ENCODE results near the gene STOX2. TPM values are rescaled to one million over a fixed set of nuclear protein-coding genes. Genes with fewer than 3 reads are reported as not detected.

Gene STOX2
- total and polyA plus RNA-seq, 10 of the 15 experiments (the other 5 are each of a cell fraction or from before 2014, with no cell fraction given), result 0.01 to 1.2 (median 0.18) TPM; not detected in 4

DNA sequence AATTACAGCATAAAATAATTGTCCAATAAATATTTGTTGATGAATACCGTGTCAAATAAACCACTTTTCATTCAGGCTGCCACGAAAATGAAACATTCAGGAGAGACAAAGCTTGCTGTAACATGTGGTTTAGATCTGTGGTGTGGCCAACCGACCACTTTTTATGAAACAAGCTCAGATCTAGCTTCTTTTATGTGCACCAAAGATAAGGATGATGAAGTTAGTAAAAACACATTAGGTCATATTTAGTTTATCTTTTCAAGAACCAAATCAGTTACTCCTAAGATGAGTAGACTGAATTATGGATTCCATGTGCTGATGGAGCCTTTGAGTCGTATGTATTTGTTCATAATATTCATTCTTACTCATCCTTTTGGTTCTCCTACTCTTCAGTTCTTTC is 35.8 kb downstream of the STOX2 start:
- Histone ChIP-seq H3K4me2 (ENCODE audit: control insufficient read depth, insufficient read depth) (no peak overlapping the region), H3K9ac (ENCODE audit: control insufficient read depth, insufficient read depth, low read length) (no peak overlapping the region), H2AFZ (ENCODE audit: control insufficient read depth, low read depth, low read length) (no peak overlapping the region), H3K4me3 (no peak overlapping the region), H3K27me3 (replicated peaks in 1 of 2; ENCODE audit: control insufficient read depth in 2 of 2, insufficient read depth in 2 of 2, low read length in 1 of 2) (no peaks in the 10 kb centered on the region), H3K4me1 (ENCODE audit: control insufficient read depth, insufficient read depth, low read length) (no peaks in the 10 kb centered on the region), H3K36me3 (ENCODE audit: control insufficient read depth in 2 of 2, insufficient read depth in 2 of 2, low read length in 1 of 2) (no peaks in the 10 kb centered on the region), H3K27ac (ENCODE audit: control insufficient read depth, insufficient read depth) (no peak overlapping the region), H3K9me3 (replicated peaks; ENCODE audit: control insufficient read depth, insufficient read depth, low read length) (no peaks in the 10 kb centered on the region), H3K79me2 (ENCODE audit: control insufficient read depth, insufficient read depth, low read length) (no peaks in the 10 kb centered on the region), H4K20me1 (ENCODE audit: control insufficient read depth, insufficient read depth) (no peaks in the 10 kb centered on the region)
- intact Hi-C loops (cut with micrococcal nuclease; ENCODE audit: unreplicated experiment) (no loop called here), in situ Hi-C loops (cut with MboI) (no loop called here)
- ChIA-PET SMC1A (ENCODE audit: uncharacterized antibody, unreplicated experiment) (no interaction called here), CTCF (no interaction called here), RAD21 (ENCODE audit: unreplicated experiment) (no interaction called here), POLR2A (no interaction called here)
- TF ChIP-seq SREBF1 (IDR thresholded peaks at IDR 0.05; ENCODE audit: low read length), result no peak
- TF ChIP-seq HDGF (IDR thresholded peaks at IDR 0.05), result no peak
- TF ChIP-seq, protein P1, sequence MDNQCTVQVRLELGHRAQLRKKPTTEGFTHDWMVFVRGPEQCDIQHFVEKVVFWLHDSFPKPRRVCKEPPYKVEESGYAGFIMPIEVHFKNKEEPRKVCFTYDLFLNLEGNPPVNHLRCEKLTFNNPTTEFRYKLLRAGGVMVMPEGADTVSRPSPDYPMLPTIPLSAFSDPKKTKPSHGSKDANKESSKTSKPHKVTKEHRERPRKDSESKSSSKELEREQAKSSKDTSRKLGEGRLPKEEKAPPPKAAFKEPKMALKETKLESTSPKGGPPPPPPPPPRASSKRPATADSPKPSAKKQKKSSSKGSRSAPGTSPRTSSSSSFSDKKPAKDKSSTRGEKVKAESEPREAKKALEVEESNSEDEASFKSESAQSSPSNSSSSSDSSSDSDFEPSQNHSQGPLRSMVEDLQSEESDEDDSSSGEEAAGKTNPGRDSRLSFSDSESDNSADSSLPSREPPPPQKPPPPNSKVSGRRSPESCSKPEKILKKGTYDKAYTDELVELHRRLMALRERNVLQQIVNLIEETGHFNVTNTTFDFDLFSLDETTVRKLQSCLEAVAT (IDR thresholded peaks at IDR 0.05), result no peak
- FAIRE-seq (no peak), ATAC-seq (no peak), DNase-seq (ENCODE audit: low read depth, low spot score) (no peak)
- no TSS peak for BruUV-seq (replicated peaks)
- WGBS (ENCODE audit: insufficient coverage, insufficient replicate concordance, low lambda C conversion rate, missing lambda C conversion rate), result 1% methylated on average over 4 of the region's 4 CpGs

DNA sequence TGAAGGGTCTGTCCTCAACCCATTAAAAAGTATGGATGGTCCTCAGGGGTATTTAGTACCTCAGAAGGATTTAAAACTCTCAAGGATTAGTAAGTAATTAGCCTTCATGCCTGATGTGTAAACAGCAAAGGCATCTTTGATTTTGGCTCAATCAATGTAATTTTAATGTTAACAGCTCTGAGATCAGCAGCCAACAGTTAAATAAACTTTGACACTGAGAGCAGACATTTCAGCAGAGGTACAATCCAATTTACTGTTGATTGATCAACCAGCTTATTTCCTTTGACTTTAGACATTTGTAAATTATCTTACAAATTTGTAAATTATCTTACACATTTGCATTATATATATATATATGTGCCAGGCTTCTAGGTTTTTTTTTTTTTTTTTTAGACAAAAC is 36.9 kb downstream of the STOX2 start:
- Histone ChIP-seq H3K4me2 (ENCODE audit: control insufficient read depth, insufficient read depth) (no peak overlapping the region), H3K9me3 (replicated peaks; ENCODE audit: control insufficient read depth, insufficient read depth, low read length) (no peaks in the 10 kb centered on the region), H3K36me3 (ENCODE audit: control insufficient read depth in 2 of 2, insufficient read depth in 2 of 2, low read length in 1 of 2) (no peaks in the 10 kb centered on the region), H3K9ac (ENCODE audit: control insufficient read depth, insufficient read depth, low read length) (no peak overlapping the region), H2AFZ (ENCODE audit: control insufficient read depth, low read depth, low read length) (no peak overlapping the region), H3K4me3 (no peak overlapping the region), H4K20me1 (ENCODE audit: control insufficient read depth, insufficient read depth) (no peaks in the 10 kb centered on the region), H3K27ac (ENCODE audit: control insufficient read depth, insufficient read depth) (no peak overlapping the region), H3K27me3 (replicated peaks in 1 of 2; ENCODE audit: control insufficient read depth in 2 of 2, insufficient read depth in 2 of 2, low read length in 1 of 2) (no peaks in the 10 kb centered on the region), H3K4me1 (ENCODE audit: control insufficient read depth, insufficient read depth, low read length) (no peaks in the 10 kb centered on the region), H3K79me2 (ENCODE audit: control insufficient read depth, insufficient read depth, low read length) (no peaks in the 10 kb centered on the region)
- CTCF ChIA-PET, result interaction anchor here (0.6 to 1.5 kb wide), 2 partner anchors 11 to 50 kb away, joined by 3 read pairs; no protein-coding TSS in a partner anchor
- SMC1A ChIA-PET (ENCODE audit: uncharacterized antibody, unreplicated experiment), result interaction anchor here (0.7 to 1.4 kb wide), 4 partner anchors 9 to 53 kb away, joined by 3 to 4 read pairs (median 3); no protein-coding TSS in a partner anchor
- no peak for TF ChIP-seq CREM (IDR thresholded peaks at IDR 0.05; ENCODE audit: low read depth)
- TF ChIP-seq, protein P2, sequence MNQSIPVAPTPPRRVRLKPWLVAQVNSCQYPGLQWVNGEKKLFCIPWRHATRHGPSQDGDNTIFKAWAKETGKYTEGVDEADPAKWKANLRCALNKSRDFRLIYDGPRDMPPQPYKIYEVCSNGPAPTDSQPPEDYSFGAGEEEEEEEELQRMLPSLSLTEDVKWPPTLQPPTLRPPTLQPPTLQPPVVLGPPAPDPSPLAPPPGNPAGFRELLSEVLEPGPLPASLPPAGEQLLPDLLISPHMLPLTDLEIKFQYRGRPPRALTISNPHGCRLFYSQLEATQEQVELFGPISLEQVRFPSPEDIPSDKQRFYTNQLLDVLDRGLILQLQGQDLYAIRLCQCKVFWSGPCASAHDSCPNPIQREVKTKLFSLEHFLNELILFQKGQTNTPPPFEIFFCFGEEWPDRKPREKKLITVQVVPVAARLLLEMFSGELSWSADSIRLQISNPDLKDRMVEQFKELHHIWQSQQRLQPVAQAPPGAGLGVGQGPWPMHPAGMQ (IDR thresholded peaks at IDR 0.05; ENCODE audit: borderline replicate concordance), result no peak
- no peak for TF ChIP-seq SPI1 (IDR thresholded peaks at IDR 0.05; ENCODE audit: borderline replicate concordance, insufficient read depth, low read depth, low read length)
- FAIRE-seq (no peak), DNase-seq (ENCODE audit: low read depth, low spot score) (no peak), ATAC-seq (no peak)
- in situ Hi-C loops (cut with MboI), result no loop called here
- POLR2A ChIA-PET, result no interaction called here
- intact Hi-C loops (cut with micrococcal nuclease; ENCODE audit: unreplicated experiment), result no loop called here
- RAD21 ChIA-PET (ENCODE audit: unreplicated experiment), result no interaction called here
- BruUV-seq (replicated peaks), result no TSS peak

Measured in GM12878 (cell line).